DND-41 (cell line): ENCODE results near the gene ANXA4.
"Not testable (repeated sequence)": the region's sequence is repeated elsewhere in the genome, so short reads cannot be mapped to it uniquely, and the experiment has no call there.

Experiments used
- ATAC-seq: fragments of 200-7000 bp; cut with Tn5 transposase; 3 replicates; pipeline ENCODE4 v1.9.1; 2021; ENCODE audit warnings: low read depth; ENCODE audit not compliant: insufficient read depth
- DNase-seq: peaks from one replicate; pipeline ENCODE4 v3.0.0-alpha.2; 2020
- H2AFZ ChIP-seq: 2 replicates; pipeline ENCODE4 v1.6.0; 2012; ENCODE audit warnings: low read depth, low read length
- H3K27ac ChIP-seq: 2 replicates; pipeline ENCODE4 v1.5.1; 2012; ENCODE audit warnings: low read length, inconsistent platforms
- H3K27me3 ChIP-seq: fragments of 200-600 bp; sonication (generic); 2 replicates; pipeline ENCODE4 v1.6.0; 2012; ENCODE audit warnings: low read length, mild to moderate bottlenecking, inconsistent platforms; ENCODE audit not compliant: insufficient read depth, poor library complexity
- H3K36me3 ChIP-seq: 2 replicates; pipeline ENCODE4 v1.5.1; 2012; ENCODE audit warnings: low read length, inconsistent platforms; ENCODE audit not compliant: insufficient read depth
- H3K4me1 ChIP-seq: 2 replicates; pipeline ENCODE4 v1.5.1; 2012; ENCODE audit warnings: mild to moderate bottlenecking, low read length; ENCODE audit not compliant: insufficient read depth
- H3K4me2 ChIP-seq: 2 replicates; pipeline ENCODE4 v1.6.0; 2012; ENCODE audit warnings: mild to moderate bottlenecking, moderate library complexity, low read length, inconsistent platforms; ENCODE audit not compliant: insufficient read depth
- H3K4me3 ChIP-seq, 2 experiments: fragments of 200-600 bp in 1 of 2; shearing (Covaris generic) in 1 of 2; 2 replicates each; pipeline ENCODE4 v1.5.1; 2012 to 2016; ENCODE audit warnings: inconsistent platforms in 2 of 2, low read length in 2 of 2, mild to moderate bottlenecking in 2 of 2, low read depth in 1 of 2, moderate library complexity in 1 of 2
- H3K79me2 ChIP-seq: 2 replicates; pipeline ENCODE4 v1.6.0; 2012; ENCODE audit warnings: low read length, inconsistent platforms; ENCODE audit not compliant: insufficient read depth
- H3K9ac ChIP-seq: 2 replicates; pipeline ENCODE4 v1.6.0; 2012; ENCODE audit warnings: low read depth, mild to moderate bottlenecking, inconsistent platforms, low read length, moderate library complexity
- H3K9me3 ChIP-seq: 2 replicates; pipeline ENCODE4 v1.5.1; 2012; ENCODE audit warnings: low read length, moderate library complexity, mild to moderate bottlenecking, inconsistent platforms; ENCODE audit not compliant: insufficient read depth, severe bottlenecking
- H4K20me1 ChIP-seq: 2 replicates; pipeline ENCODE4 v1.6.0; 2012; ENCODE audit warnings: low read length; ENCODE audit not compliant: insufficient read depth
- CTCF ChIP-seq: IDR thresholded peaks from 2 replicates; pipeline ENCODE4 v1.5.1; 2012; ENCODE audit warnings: borderline replicate concordance, low read length, moderate library complexity, mild to moderate bottlenecking; ENCODE audit not compliant: poor library complexity, severe bottlenecking; ENCODE audit errors: extremely low read depth
- EZH2 ChIP-seq: IDR thresholded peaks from 3 replicates; pipeline ENCODE4 v1.6.1; 2012; ENCODE audit warnings: borderline replicate concordance, low read depth, mild to moderate bottlenecking, moderate library complexity, low read length, inconsistent platforms; ENCODE audit not compliant: severe bottlenecking

Gene ANXA4

GRCh38 chr2:69734854-69735544 is 6.9 kb upstream of the ANXA4 start:
- no peak for DNase-seq

GRCh38 chr2:69735686-69736085 is 6.2 kb upstream of the ANXA4 start:
- no peak for TF ChIP-seq EZH2
- no peak for TF ChIP-seq CTCF
- no peak overlapping the region for H2AFZ ChIP-seq
- H3K79me2 ChIP-seq = no peaks in the 10 kb centered on the region
- no peak overlapping the region for H3K27ac ChIP-seq
- no peak overlapping the region for H3K4me2 ChIP-seq
- no peaks in the 10 kb centered on the region for H3K4me1 ChIP-seq
- no peaks in the 10 kb centered on the region for H3K9me3 ChIP-seq
- H3K27me3 ChIP-seq = no peaks in the 10 kb centered on the region
- no peak for DNase-seq
- no peaks in the 10 kb centered on the region for H3K36me3 ChIP-seq
- no peak overlapping the region for H3K9ac ChIP-seq
- ATAC-seq = no peak
- H4K20me1 ChIP-seq = no peaks in the 10 kb centered on the region
- H3K4me3 ChIP-seq = no peak overlapping the region

More at GRCh38 chr2:69734854-69735544, 6.9 kb upstream of the ANXA4 start:
- H3K79me2 ChIP-seq = no peaks in the 10 kb centered on the region
- H2AFZ ChIP-seq = no peak overlapping the region
- no peaks in the 10 kb centered on the region for H4K20me1 ChIP-seq
- no peaks in the 10 kb centered on the region for H3K4me1 ChIP-seq
- no peak overlapping the region for H3K4me2 ChIP-seq
- H3K27me3 ChIP-seq = no peaks in the 10 kb centered on the region
- H3K36me3 ChIP-seq = no peaks in the 10 kb centered on the region
- ATAC-seq = no peak
- TF ChIP-seq EZH2 (no peak), CTCF (no peak)
- H3K27ac ChIP-seq = no peak overlapping the region
- H3K9ac ChIP-seq = no peak overlapping the region
- no peaks in the 10 kb centered on the region for H3K9me3 ChIP-seq
- no peak overlapping the region for H3K4me3 ChIP-seq

GRCh38 chr2:69738149-69738548 is 3.8 kb upstream of the ANXA4 start:
- H4K20me1 ChIP-seq, H3K79me2 ChIP-seq, H3K27me3 ChIP-seq, H3K36me3 ChIP-seq, H3K27ac ChIP-seq, H3K9me3 ChIP-seq, H2AFZ ChIP-seq, H3K4me2 ChIP-seq, DNase-seq, H3K4me3 ChIP-seq, ATAC-seq, H3K9ac ChIP-seq: not testable (repeated sequence)
- H3K4me1 ChIP-seq = peaks cover 19% of the 10 kb centered on the region

GRCh38 chr2:69740502-69740951 is 1.4 kb upstream of the ANXA4 start:
- H3K27me3 ChIP-seq = no peaks in the 10 kb centered on the region
- no peaks in the 10 kb centered on the region for H4K20me1 ChIP-seq
- peaks cover 26% of the 10 kb centered on the region for H3K4me1 ChIP-seq
- no peak for ATAC-seq
- peaks cover 12% of the 10 kb centered on the region for H3K79me2 ChIP-seq
- no peak overlapping the region for H3K9ac ChIP-seq
- no peaks in the 10 kb centered on the region; the same call in 1 of the 2 replicates for H3K36me3 ChIP-seq
- H3K4me2 ChIP-seq = no peak overlapping the region
- TF ChIP-seq EZH2 (no peak), CTCF (no peak)
- DNase-seq = no peak
- H3K9me3 ChIP-seq = no peaks in the 10 kb centered on the region
- H2AFZ ChIP-seq = no peak overlapping the region; the same call in 1 of the 2 replicates
- no peak overlapping the region for H3K4me3 ChIP-seq
- no peak overlapping the region for H3K27ac ChIP-seq
